ENCODE results near the gene DEXI.
"Not testable (repeated sequence)": the region's sequence is repeated elsewhere in the genome, so short reads cannot be mapped to it uniquely, and the experiment has no call there.

The DEXI gene

GRCh38 chr16:10925285-10925684, 17.0 kb downstream of the DEXI start:
- not testable (repeated sequence) for ATAC-seq

- no peak for ATAC-seq
These were observed 18.5 kb downstream of the DEXI start for GRCh38 chr16:10923650-10924214.

GRCh38 chr16:10923146-10923649, 19.1 kb downstream of the DEXI start:
- no peak for ATAC-seq

GRCh38 chr16:10922328-10923145, 19.7 kb downstream of the DEXI start:
- ATAC-seq: no peak

- ATAC-seq: no peak
These were observed 20.5 kb downstream of the DEXI start for GRCh38 chr16:10921536-10922327.

- ATAC-seq: no peak
These were observed 21.4 kb downstream of the DEXI start for GRCh38 chr16:10920726-10921427.

GRCh38 chr16:10919003-10919351, 23.3 kb downstream of the DEXI start:
- ATAC-seq: no peak

GRCh38 chr16:10918294-10919002, 23.8 kb downstream of the DEXI start:
- peak; percentile 65 to 74 for ATAC-seq

GRCh38 chr16:10916534-10916933, 25.7 kb downstream of the DEXI start:
- ATAC-seq: no peak

GRCh38 chr16:10911267-10911666, 31.0 kb downstream of the DEXI start:
- no peak for ATAC-seq

GRCh38 chr16:10907757-10908045, 34.6 kb downstream of the DEXI start:
- ATAC-seq: no peak

- ATAC-seq: no peak
These were observed 35.1 kb downstream of the DEXI start for GRCh38 chr16:10906914-10907756.

- ATAC-seq: no peak
These were observed 35.8 kb downstream of the DEXI start for GRCh38 chr16:10906482-10906881.

GRCh38 chr16:10902999-10903398, 39.3 kb downstream of the DEXI start:
- ATAC-seq: no peak

GRCh38 chr16:10897134-10897533, 45.1 kb downstream of the DEXI start:
- ATAC-seq: no peak

GRCh38 chr16:10896723-10897122, 45.5 kb downstream of the DEXI start:
- no peak for ATAC-seq

- ATAC-seq: no peak
These were observed 46.1 kb downstream of the DEXI start for GRCh38 chr16:10896165-10896564.

- ATAC-seq: no peak
These were observed 47.0 kb downstream of the DEXI start for GRCh38 chr16:10895053-10895946.

GRCh38 chr16:10892782-10893318, 49.4 kb downstream of the DEXI start:
- no peak for ATAC-seq

- ATAC-seq: no peak
These were observed 52.4 kb downstream of the DEXI start for GRCh38 chr16:10889855-10890254.
